ENCODE data around the gene ATP5PD.

DNA sequence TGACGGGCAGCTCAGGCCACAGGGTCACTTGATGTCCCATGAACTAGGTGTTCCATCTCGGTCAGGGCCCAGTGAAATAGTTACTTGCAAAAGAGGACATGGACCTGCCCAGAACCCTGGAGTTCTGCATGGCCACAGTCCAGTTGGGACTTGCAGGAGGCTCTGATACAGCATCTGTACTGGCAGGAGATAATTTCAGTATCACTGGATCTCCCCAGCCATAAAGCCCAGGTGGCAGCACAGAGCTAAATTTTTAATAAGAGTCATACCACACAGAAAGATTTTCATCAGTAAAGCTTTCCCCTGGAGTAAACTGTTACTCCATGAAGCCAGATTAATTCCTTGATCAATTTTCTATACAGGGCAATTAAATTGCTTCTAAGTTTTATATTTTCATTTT lies 23.0 kb upstream of the ATP5PD start:
- no peak for TF ChIP-seq POLR2A (IDR thresholded peaks at IDR 0.05)
- TF ChIP-seq, protein P1, sequence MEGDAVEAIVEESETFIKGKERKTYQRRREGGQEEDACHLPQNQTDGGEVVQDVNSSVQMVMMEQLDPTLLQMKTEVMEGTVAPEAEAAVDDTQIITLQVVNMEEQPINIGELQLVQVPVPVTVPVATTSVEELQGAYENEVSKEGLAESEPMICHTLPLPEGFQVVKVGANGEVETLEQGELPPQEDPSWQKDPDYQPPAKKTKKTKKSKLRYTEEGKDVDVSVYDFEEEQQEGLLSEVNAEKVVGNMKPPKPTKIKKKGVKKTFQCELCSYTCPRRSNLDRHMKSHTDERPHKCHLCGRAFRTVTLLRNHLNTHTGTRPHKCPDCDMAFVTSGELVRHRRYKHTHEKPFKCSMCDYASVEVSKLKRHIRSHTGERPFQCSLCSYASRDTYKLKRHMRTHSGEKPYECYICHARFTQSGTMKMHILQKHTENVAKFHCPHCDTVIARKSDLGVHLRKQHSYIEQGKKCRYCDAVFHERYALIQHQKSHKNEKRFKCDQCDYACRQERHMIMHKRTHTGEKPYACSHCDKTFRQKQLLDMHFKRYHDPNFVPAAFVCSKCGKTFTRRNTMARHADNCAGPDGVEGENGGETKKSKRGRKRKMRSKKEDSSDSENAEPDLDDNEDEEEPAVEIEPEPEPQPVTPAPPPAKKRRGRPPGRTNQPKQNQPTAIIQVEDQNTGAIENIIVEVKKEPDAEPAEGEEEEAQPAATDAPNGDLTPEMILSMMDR (IDR thresholded peaks at IDR 0.05): no peak

Measured in ovary (tissue), 3 donors.